ENCODE data around the gene SYT13. TPM values are rescaled to one million over a fixed set of nuclear protein-coding genes. Genes with fewer than 3 reads are reported as not detected.

SYT13 gene
- polyA plus RNA-seq, 1 donor (not counting 4 experiments of a cell fraction or from before 2014, with no cell fraction given), result not detected

DNA sequence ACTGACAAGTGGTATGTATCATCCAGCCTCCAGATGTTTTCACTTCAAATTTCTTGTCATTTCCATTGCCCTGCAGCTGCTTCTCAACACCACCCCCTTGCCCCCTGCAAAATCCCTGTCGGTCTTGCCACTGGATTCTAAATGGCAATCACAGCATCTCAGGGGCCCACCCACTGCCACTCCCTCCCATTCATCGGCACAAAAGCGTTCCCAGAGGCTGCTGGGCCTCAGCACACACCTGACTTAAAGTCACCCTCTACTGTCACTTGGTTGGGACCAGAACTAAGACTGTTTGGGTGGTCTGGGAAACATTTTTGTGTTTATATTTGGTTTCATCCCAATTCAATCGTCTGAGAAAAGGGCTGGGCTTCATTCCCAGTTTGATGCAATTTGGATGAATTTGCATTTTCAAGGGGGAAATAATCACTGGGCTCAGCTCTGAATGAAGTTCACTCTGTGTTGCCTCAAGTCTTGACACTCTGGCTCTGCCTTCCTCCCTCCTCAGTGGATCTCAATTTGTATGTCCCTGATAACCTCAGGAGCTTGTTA is 27.1 kb downstream of the SYT13 start:
- no peaks in the 10 kb centered on the region for H3K79me2 ChIP-seq (ENCODE audit: control insufficient read depth, insufficient read depth, low read length)
- H3K9ac ChIP-seq (ENCODE audit: control insufficient read depth, extremely low read depth, insufficient read depth, low read length), result no peak overlapping the region
- H3K27ac ChIP-seq (ENCODE audit: control insufficient read depth, insufficient read depth, low read length), result no peak overlapping the region
- peaks cover 6% of the 10 kb centered on the region for H3K4me1 ChIP-seq (ENCODE audit: control insufficient read depth, extremely low read depth, insufficient read depth, low read length)
- TF ChIP-seq, protein P1, sequence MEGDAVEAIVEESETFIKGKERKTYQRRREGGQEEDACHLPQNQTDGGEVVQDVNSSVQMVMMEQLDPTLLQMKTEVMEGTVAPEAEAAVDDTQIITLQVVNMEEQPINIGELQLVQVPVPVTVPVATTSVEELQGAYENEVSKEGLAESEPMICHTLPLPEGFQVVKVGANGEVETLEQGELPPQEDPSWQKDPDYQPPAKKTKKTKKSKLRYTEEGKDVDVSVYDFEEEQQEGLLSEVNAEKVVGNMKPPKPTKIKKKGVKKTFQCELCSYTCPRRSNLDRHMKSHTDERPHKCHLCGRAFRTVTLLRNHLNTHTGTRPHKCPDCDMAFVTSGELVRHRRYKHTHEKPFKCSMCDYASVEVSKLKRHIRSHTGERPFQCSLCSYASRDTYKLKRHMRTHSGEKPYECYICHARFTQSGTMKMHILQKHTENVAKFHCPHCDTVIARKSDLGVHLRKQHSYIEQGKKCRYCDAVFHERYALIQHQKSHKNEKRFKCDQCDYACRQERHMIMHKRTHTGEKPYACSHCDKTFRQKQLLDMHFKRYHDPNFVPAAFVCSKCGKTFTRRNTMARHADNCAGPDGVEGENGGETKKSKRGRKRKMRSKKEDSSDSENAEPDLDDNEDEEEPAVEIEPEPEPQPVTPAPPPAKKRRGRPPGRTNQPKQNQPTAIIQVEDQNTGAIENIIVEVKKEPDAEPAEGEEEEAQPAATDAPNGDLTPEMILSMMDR (optimal IDR thresholded peaks at IDR 0.05 in 1 of 3, IDR thresholded peaks at IDR 0.05 in 1 of 3, conservative IDR thresholded peaks at IDR 0.05 in 1 of 3; ENCODE audit: extremely low read depth in 1 of 3, insufficient read depth in 2 of 3, low read length in 3 of 3), result no peak
- TF ChIP-seq EZH2 (IDR thresholded peaks at IDR 0.05; ENCODE audit: low read length), result no peak
- H3K27me3 ChIP-seq (ENCODE audit: control insufficient read depth, extremely low read depth, insufficient read depth, low read length), result peaks cover 14% of the 10 kb centered on the region
- no peaks in the 10 kb centered on the region for H3K9me1 ChIP-seq (ENCODE audit: control insufficient read depth, extremely low read depth, insufficient read depth, low read length)
- no peaks in the 10 kb centered on the region for H3K36me3 ChIP-seq (ENCODE audit: control insufficient read depth in 2 of 2, extremely low read depth in 1 of 2, insufficient read depth in 2 of 2, low read length in 2 of 2)
- H4K20me1 ChIP-seq (ENCODE audit: control insufficient read depth, extremely low read depth, insufficient read depth, low read length), result no peaks in the 10 kb centered on the region
- no peak for FAIRE-seq
- no peak for DNase-seq (ENCODE audit: low read depth, low spot score)
- no peak overlapping the region for H2AFZ ChIP-seq (ENCODE audit: control insufficient read depth, low read length)
- H3K9me3 ChIP-seq (ENCODE audit: control insufficient read depth, low read depth, low read length), result no peaks in the 10 kb centered on the region
- H3K4me3 ChIP-seq (ENCODE audit: control insufficient read depth in 2 of 3, extremely low read depth in 1 of 3, insufficient read depth in 2 of 3, low read depth in 1 of 3, low read length in 3 of 3), result no peak overlapping the region
- dilution Hi-C loops (cut with MboI; ENCODE audit: extremely low pct_ligation_motif_present, low sequenced_read_pairs), result no loop called here
- H3K4me2 ChIP-seq (ENCODE audit: control insufficient read depth, extremely low read depth, insufficient read depth, low read depth, low read length), result no peak overlapping the region

DNA sequence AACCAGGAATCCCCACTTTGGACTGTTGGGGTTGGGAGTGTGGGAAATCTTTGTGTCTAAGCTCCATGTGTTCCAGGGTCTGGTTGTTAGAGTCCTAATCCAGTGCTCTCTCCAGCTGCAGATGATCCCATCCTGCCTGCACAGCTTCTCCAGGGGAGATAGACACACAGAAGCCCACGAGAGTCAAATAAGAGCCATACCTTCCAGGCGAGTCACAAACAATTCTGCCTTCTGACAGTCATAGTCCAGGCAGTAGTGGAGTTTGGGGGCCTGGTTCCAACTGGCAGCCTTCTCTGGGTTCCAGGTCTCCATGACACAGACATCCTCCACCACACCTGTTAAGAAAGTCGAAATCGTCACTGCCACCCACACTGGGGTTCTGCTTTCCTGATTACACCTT is 32.1 kb downstream of the SYT13 start:
- no peaks in the 10 kb centered on the region for H3K36me3 ChIP-seq (ENCODE audit: control insufficient read depth in 2 of 2, extremely low read depth in 1 of 2, insufficient read depth in 2 of 2, low read length in 2 of 2)
- no peaks in the 10 kb centered on the region for H3K9me3 ChIP-seq (ENCODE audit: control insufficient read depth, low read depth, low read length)
- H3K4me3 ChIP-seq (ENCODE audit: control insufficient read depth in 2 of 3, extremely low read depth in 1 of 3, insufficient read depth in 2 of 3, low read depth in 1 of 3, low read length in 3 of 3), result no peak overlapping the region
- no peak overlapping the region for H3K27ac ChIP-seq (ENCODE audit: control insufficient read depth, insufficient read depth, low read length)
- no peak for DNase-seq (ENCODE audit: low read depth, low spot score)
- H3K9ac ChIP-seq (ENCODE audit: control insufficient read depth, extremely low read depth, insufficient read depth, low read length), result no peak overlapping the region
- no peak overlapping the region for H3K4me2 ChIP-seq (ENCODE audit: control insufficient read depth, extremely low read depth, insufficient read depth, low read depth, low read length)
- dilution Hi-C loops (cut with MboI; ENCODE audit: extremely low pct_ligation_motif_present, low sequenced_read_pairs), result no loop called here
- H2AFZ ChIP-seq (ENCODE audit: control insufficient read depth, low read length), result no peak overlapping the region
- no peaks in the 10 kb centered on the region for H3K9me1 ChIP-seq (ENCODE audit: control insufficient read depth, extremely low read depth, insufficient read depth, low read length)
- no peaks in the 10 kb centered on the region for H3K4me1 ChIP-seq (ENCODE audit: control insufficient read depth, extremely low read depth, insufficient read depth, low read length)
- no peak for FAIRE-seq
- TF ChIP-seq, protein P1 (optimal IDR thresholded peaks at IDR 0.05 in 1 of 3, IDR thresholded peaks at IDR 0.05 in 1 of 3, conservative IDR thresholded peaks at IDR 0.05 in 1 of 3; ENCODE audit: extremely low read depth in 1 of 3, insufficient read depth in 2 of 3, low read length in 3 of 3), result no peak
- TF ChIP-seq EZH2 (IDR thresholded peaks at IDR 0.05; ENCODE audit: low read length), result no peak
- H3K27me3 ChIP-seq (ENCODE audit: control insufficient read depth, extremely low read depth, insufficient read depth, low read length), result peaks cover 29% of the 10 kb centered on the region
- H3K79me2 ChIP-seq (ENCODE audit: control insufficient read depth, insufficient read depth, low read length), result no peaks in the 10 kb centered on the region
- H4K20me1 ChIP-seq (ENCODE audit: control insufficient read depth, extremely low read depth, insufficient read depth, low read length), result no peaks in the 10 kb centered on the region

Data from keratinocyte (primary cell).